COR-L47 (cell line): ENCODE data around the gene KRT16.
"Not testable (repeated sequence)": the region's sequence is repeated elsewhere in the genome, so short reads cannot be mapped to it uniquely, and the experiment has no call there.

ENCODE experiments used
- DNase-seq: peaks from one replicate; lab custom pipeline; 2025; lab: John Stamatoyannopoulos, UW

The KRT16 gene

DNA sequence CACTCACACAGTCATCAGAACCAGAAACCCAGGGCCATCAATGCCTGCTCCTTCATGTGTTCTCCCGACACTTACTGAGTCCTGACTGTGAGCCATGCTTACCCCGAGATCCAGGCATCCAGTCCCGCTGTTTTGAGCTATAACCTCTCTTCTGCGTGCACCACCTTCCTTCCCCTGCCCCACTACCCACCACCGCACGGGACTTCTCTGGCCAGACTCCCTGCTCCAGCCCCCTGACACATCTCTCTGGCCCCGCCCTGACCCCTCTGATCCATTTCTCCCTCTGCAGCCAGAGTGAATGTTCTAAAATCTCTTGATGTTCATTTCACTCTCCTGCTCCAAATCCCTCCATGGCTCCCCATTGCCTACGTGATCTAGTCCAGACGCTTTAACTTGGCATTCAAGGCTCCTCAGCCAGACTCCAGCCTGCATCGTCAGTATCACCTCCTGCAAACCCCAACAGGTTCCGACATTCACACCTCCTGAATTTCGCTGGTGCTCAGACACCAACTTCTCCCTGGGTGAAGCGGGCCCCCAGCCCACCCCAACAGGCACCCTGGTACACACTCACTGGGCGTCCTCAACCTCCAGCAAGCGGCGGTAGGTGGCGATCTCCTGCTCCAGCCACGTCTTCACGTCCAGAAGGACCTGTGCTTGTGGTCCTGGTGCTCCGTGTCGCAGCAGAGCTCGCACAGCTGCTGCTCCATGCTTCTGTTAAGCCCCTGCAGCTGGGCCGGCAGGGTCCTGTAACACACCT lies 14.9 kb upstream of the KRT16 start:
- DNase-seq, result no peak

- DNase-seq, result not testable (repeated sequence)
These were observed 14.3 kb upstream of the KRT16 start for GRCh38 chr17:41626914-41627295.

- not testable (repeated sequence) for DNase-seq
These were observed 13.7 kb upstream of the KRT16 start for GRCh38 chr17:41626028-41626913.

DNA sequence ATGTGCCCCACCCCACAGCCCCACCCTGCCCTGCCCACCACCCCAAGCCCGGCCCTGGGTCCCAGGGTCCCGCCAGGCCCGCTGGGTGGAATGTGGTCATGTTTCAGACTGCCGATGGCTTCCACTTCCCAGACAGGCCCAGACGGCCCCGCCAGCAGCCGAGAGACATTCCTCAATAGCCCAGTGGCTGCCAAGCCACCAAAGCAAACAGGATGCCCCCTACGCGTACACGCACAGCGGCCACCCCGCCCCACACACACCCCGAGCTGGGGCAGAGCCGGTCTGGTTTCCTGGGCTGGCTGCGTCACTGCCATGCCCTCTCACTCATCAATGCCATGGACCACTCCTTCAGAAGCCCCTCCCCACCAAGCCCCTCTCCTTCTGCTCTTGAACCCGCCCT lies 13.0 kb upstream of the KRT16 start:
- DNase-seq, result no peak

- no peak for DNase-seq
These were observed 11.9 kb upstream of the KRT16 start, which contains the start of gene KRT17 for GRCh38 chr17:41624208-41625101. Gene KRT17 (minus strand): TSS chr17:41624575. CDS start chr17:41624509, 66 bp downstream.

DNA sequence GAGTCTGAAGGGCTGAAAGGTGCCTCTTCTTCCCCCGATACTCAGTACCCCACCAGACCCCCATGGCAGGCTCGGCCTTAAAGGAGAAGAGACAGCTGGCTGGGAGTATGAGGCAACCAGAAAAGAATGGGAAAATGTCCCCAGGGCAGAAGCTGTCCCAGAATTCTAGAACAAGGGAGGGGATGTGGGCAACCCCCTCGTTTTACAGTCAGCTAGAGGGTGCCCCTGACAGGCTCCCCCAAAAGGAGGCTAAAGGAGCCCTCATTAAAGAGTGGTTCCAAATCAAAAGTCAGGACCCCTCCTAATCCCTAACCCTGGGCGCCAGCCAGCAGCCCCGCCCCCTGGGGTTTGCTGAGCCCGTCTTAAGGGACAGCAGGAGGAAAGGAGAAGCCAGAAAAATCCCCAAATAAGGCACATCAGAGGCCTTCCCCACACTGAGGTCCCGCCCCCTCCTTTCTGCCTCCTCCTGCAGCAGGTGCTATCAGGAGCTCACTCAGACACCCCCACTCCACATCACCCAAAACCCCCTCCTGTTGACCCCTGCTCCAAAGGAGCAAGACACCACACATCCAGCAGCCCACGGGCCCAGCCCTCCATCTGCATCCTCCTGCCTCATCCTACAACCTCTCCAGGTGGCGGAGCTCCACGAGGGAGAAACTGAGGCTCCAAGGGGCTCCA lies 10.8 kb upstream of the KRT16 start:
- not testable (repeated sequence) for DNase-seq

DNA sequence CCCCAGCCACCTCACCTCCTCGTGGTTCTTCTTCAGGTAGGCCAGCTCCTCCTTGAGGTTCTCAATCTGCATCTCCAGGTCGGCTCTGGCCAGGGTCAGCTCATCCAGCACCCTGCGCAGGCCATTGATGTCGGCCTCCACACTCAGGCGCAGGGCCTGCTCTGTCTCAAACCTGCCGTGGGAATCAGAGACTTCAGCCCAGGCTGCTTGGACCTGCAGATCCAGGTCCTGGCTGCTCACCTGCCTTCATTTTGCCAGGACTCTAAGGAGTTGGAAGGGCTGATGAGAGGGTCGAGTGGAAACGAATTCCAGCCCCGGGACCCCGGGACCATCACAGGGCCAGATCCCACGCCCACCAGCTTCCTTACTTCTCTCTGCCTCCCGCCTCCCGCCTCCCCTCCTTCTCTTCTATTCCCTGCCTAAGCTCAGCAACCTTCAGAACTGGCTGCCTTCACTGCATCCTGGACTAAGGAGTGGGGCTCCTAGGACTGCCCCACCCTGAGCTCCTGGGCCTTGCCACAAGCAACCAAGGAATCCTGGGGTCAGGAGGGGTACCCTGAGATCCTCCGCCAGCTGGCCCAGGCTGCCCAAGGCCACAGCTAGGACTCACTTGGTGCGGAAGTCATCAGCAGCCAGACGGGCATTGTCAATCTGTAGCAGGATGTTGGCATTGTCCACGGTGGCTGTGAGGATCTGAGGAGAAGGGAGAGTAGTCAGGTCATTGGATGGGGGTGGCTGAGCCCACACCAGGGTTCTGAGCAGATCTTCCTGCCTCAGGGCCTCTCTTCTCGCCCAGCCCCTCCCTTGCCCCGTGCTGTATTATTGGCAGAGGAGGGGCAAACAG lies 10.0 kb upstream of the KRT16 start:
- DNase-seq, result not testable (repeated sequence)

DNA sequence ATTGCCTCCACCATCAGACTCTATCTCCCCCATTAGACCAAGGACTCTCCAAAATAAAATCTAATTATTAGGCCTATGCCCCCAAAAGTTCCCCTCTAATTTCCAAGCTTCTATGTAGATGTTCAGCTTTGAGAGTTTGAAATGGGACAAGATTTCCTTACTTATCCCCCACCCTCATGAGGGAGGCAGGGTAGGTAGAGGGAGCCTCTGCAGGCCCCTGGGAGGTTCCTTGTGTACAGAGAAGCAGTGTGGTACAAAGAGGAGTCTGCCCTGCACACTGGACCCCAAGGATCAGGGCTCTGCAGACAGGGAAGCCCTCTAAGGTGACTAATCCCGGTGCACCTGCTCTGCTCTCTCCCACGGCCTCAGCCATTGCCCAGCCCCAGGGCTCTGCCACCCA lies 9.3 kb upstream of the KRT16 start:
- DNase-seq, result no peak

- DNase-seq, result not testable (repeated sequence)
These were observed 8.9 kb upstream of the KRT16 start for GRCh38 chr17:41621435-41621817.

DNA sequence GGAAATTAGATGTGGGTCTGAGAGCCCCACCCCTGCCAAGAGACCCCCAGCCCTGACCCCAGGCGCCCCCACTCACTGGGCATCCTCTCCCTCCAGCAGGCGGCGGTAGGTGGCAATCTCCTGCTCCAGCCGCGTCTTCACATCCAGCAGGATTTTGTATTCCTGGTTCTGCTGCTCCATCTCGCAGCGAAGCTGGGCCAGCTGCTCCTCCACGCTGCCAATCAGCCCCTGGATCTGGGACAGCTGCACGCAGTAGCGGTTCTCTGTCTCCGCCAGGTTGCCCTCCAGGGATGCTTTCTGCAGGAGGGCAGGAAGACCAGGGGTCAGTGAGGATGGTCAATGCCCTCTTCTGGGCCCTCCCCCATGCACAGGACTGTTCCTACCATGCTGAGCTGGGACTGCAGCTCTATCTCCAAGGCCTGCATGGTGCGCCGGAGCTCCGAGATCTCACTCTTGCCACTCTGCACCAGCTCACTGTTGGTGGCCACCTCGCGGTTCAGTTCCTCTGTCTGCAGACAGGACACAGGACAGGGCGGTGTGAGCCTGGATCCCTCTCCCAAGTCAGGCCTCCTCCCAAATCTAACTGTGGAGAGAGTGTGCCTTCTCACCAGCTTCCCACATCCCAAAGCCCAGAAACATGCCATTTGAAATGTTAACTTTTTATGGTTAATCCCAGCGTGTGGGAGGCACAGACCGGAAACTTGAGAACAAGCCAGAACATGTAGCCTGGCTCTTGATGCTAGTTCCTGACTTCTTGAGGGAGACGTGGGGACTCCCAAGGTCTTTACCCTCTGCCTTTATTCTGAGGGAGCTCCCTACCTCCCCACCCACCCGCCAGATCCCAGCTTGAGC lies 8.2 kb upstream of the KRT16 start:
- DNase-seq, result no peak

GRCh38 chr17:41619927-41620582 lies 7.5 kb upstream of the KRT16 start:
- DNase-seq, result not testable (repeated sequence)

GRCh38 chr17:41619036-41619926 lies 6.7 kb upstream of the KRT16 start:
- DNase-seq, result no peak

DNA sequence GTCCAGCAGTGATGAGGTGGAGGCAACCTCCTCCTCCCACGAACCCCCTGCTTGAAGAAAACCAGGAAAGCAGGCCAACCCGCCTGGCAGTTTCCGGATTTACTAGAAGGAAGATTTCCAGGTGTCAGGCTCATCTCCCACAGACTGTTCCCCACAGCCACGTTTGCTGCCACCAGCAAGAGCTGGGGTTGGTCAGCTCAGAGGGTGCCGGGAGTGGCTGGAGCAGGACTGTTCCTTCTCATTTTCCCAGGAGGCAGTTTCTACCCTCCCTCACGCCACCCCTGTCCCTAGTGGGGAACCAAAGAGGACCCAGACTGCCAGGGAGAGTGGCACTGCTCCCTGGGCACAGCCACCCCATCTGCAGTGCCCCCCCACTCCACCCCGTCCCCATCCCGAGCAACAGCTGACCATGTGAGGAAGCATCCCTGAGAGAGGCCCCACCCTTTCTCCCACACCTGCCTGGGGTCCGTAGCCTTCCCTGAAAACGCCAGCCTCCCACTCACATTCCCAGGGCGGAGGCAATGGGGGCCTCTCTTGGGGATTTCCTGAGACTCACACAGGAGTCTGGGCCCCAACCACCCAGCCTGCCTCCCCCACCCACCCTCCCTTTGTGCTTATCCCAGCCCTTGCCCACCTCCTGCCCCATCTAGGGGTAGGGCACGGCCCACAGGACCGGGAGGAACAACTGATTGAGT lies 5.9 kb upstream of the KRT16 start:
- DNase-seq, result no peak

GRCh38 chr17:41617698-41618097 lies 5.1 kb upstream of the KRT16 start:
- no peak for DNase-seq

DNA sequence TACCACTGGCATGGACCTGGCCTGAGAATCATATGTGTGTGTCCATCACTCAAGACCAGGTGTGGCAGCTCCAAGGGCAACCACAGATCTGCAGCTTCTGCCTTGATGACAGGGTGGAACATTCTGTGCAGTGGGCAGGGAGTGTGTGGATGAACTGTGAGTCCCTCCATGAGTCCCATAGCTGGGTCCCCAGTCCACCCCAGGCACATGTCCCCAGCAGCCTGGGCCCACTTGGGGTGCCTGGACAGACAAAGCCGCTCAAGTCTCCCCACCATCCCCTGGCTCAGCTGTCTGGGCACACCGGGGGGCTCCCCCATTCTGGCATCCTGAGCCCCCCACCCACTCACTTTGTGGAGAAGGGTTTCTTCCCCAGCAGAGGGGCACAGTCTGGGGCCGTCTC lies 4.6 kb upstream of the KRT16 start:
- DNase-seq, result no peak

DNA sequence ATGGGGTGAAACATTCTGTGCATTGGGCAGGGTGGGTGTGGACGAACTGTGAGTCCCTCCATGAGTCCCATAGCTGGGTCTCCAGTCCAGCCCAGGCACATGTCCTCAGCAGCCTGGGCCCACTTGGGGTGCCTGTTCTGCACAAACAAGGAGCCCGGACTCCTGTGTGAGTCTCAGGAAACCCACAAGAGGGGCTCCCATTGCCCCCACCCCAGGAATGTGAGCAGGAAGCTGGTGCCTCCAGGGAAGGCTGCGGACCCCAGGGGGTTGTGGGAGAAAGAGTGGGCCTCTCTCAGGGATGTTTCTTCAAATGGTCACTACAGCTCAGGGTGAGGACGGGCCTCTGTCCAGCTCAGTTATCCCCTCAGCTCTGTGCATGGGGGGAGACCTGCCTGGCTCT lies 3.9 kb upstream of the KRT16 start:
- not testable (repeated sequence) for DNase-seq

DNA sequence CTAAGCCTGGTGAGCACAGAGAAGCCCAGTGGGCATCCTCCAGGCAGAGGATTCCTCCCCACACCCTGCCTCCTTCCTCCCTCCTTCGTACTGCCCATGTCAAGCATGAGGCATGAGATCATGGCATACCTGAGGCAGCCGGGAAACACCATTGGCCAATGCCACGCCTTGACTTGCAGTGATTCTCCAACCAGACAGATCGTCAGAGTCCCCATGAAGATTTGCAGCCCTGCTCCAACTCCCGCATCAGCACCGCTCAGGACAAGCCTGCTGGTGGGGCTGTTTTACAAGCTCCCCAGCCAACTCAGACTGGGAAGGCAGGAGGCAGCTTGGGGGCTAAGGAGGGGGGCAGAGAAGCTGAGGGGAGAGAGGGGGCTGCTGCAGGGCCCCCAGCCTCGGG lies 2.9 kb upstream of the KRT16 start:
- no peak for DNase-seq
